ENCODE data around the gene TTI1. TPM values are rescaled to one million over a fixed set of nuclear protein-coding genes. Genes with fewer than 3 reads are reported as not detected.

TTI1 gene
- total RNA-seq, 1 experiment from 2014 or later = 26.6 TPM

DNA sequence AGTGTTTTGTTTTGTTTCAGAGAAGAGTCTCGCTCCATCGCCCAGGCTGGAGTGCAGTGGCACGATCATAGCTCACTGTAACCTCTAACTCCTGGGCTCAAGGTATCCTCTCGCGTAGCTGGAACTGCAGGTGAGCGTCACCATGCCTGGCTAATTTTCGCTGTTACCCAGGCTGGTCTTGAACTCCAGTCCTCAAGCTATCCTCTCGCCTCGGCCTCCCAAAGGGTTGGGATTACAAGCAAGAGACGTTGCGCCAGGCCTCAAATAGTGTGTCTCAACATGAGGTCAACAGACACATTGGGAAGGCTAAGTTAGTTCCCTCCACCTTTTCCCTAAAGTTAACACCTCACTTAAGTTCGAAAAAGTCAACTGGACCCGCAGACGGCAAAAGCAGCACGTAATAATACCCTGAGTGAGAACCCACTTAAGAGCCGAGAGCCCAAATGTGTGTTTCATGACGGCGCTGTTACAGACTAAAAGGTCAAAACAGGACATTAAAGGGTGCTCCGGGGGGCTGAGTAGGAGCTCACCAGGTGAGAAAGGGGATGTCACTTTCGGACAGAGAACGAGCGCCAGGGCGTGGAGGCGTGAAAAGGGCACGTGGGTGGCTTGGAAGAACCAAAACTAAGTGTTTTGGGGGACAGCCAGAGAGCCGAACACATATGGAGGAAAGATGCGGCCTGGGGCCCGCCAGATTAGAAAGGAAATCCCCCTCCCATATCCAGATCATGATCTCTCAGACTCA lies 499 bp downstream of the TTI1 start:
- Histone ChIP-seq H3K27me3 (ENCODE audit: control insufficient read depth, insufficient read depth, low read length) (no peaks in the 10 kb centered on the region), H3K9me3 (ENCODE audit: control insufficient read depth, insufficient read depth, low read depth, low read length) (no peaks in the 10 kb centered on the region), H3K36me3 (ENCODE audit: control insufficient read depth, insufficient read depth, low read length) (peaks cover 8% of the 10 kb centered on the region), H3K4me1 (ENCODE audit: control insufficient read depth, insufficient read depth, low read length) (peaks cover 28% of the 10 kb centered on the region), H3K4me3 (ENCODE audit: low read depth in 2 of 2, low read length in 2 of 2) (peak overlapping the region; percentile 94), H3K27ac (ENCODE audit: low read length) (peak overlapping the region; percentile 93)
- ChIA-PET POLR2A (interaction anchor here (1.3 kb wide), 1 partner anchor 11 kb away, joined by 5 read pairs; no protein-coding TSS in a partner anchor), CTCF (no interaction called here)
- TF ChIP-seq, protein P1, sequence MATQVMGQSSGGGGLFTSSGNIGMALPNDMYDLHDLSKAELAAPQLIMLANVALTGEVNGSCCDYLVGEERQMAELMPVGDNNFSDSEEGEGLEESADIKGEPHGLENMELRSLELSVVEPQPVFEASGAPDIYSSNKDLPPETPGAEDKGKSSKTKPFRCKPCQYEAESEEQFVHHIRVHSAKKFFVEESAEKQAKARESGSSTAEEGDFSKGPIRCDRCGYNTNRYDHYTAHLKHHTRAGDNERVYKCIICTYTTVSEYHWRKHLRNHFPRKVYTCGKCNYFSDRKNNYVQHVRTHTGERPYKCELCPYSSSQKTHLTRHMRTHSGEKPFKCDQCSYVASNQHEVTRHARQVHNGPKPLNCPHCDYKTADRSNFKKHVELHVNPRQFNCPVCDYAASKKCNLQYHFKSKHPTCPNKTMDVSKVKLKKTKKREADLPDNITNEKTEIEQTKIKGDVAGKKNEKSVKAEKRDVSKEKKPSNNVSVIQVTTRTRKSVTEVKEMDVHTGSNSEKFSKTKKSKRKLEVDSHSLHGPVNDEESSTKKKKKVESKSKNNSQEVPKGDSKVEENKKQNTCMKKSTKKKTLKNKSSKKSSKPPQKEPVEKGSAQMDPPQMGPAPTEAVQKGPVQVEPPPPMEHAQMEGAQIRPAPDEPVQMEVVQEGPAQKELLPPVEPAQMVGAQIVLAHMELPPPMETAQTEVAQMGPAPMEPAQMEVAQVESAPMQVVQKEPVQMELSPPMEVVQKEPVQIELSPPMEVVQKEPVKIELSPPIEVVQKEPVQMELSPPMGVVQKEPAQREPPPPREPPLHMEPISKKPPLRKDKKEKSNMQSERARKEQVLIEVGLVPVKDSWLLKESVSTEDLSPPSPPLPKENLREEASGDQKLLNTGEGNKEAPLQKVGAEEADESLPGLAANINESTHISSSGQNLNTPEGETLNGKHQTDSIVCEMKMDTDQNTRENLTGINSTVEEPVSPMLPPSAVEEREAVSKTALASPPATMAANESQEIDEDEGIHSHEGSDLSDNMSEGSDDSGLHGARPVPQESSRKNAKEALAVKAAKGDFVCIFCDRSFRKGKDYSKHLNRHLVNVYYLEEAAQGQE (IDR thresholded peaks at IDR 0.05; ENCODE audit: insufficient read depth in 1 of 2, low read depth in 2 of 2, low read length in 1 of 2) = no peak
- TF ChIP-seq, protein P2, sequence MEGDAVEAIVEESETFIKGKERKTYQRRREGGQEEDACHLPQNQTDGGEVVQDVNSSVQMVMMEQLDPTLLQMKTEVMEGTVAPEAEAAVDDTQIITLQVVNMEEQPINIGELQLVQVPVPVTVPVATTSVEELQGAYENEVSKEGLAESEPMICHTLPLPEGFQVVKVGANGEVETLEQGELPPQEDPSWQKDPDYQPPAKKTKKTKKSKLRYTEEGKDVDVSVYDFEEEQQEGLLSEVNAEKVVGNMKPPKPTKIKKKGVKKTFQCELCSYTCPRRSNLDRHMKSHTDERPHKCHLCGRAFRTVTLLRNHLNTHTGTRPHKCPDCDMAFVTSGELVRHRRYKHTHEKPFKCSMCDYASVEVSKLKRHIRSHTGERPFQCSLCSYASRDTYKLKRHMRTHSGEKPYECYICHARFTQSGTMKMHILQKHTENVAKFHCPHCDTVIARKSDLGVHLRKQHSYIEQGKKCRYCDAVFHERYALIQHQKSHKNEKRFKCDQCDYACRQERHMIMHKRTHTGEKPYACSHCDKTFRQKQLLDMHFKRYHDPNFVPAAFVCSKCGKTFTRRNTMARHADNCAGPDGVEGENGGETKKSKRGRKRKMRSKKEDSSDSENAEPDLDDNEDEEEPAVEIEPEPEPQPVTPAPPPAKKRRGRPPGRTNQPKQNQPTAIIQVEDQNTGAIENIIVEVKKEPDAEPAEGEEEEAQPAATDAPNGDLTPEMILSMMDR (IDR thresholded peaks at IDR 0.05) = no peak
- no peak for TF ChIP-seq SIN3A (IDR thresholded peaks at IDR 0.05; ENCODE audit: borderline replicate concordance, insufficient read depth, low read depth, low read length)
- TF ChIP-seq POLR2AphosphoS5 (IDR thresholded peaks at IDR 0.05; ENCODE audit: low read depth, low read length) = no peak
- TF ChIP-seq TCF7L2 (IDR thresholded peaks at IDR 0.05; ENCODE audit: low read depth, low read length) = no peak
- in situ Hi-C loops (cut with HindIII; ENCODE audit: low pct_unique_long_range_greater_than_20kb, low sequenced_read_pairs) (no loop called here), intact Hi-C loops (cut with micrococcal nuclease; ENCODE audit: unreplicated experiment) (no loop called here)
- BruUV-seq (replicated peaks) = TSS peak; percentile 88
- ATAC-seq (peak; percentile 52), DNase-seq (ENCODE audit: low read depth, low spot score) (no peak)

DNA sequence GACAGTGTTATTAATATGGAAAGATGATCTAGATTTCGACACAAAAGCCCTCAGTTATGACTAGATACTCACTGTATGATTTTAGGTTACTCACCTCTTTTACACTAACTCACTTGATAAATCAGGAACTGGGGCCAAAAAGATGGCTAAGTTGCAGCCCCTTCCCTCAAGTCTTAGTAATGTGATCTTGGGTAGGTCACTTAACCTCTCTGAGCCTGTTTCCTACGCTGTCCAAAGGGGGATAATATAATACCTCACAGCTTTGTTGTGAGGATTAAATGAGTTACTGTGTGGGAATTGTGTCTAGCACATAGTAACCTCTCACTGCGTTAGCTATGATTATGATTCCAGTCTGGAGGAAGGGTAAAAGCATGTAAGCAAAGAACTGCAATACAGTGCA lies 1.3 kb downstream of the TTI1 start:
- no TSS peak for BruUV-seq (replicated peaks)
- no peak for ATAC-seq
- POLR2A ChIA-PET = no interaction called here
- in situ Hi-C loops (cut with HindIII; ENCODE audit: low pct_unique_long_range_greater_than_20kb, low sequenced_read_pairs) (no loop called here), intact Hi-C loops (cut with micrococcal nuclease; ENCODE audit: unreplicated experiment) (no loop called here)
- Histone ChIP-seq H3K9me3 (ENCODE audit: control insufficient read depth, insufficient read depth, low read depth, low read length) (no peaks in the 10 kb centered on the region), H3K36me3 (ENCODE audit: control insufficient read depth, insufficient read depth, low read length) (peaks cover 8% of the 10 kb centered on the region), H3K27ac (ENCODE audit: low read length) (peak overlapping the region; percentile 93), H3K4me3 (ENCODE audit: low read depth in 2 of 2, low read length in 2 of 2) (peak overlapping the region; percentile 94), H3K27me3 (ENCODE audit: control insufficient read depth, insufficient read depth, low read length) (no peaks in the 10 kb centered on the region), H3K4me1 (ENCODE audit: control insufficient read depth, insufficient read depth, low read length) (peaks cover 27% of the 10 kb centered on the region)
- TF ChIP-seq SIN3A (IDR thresholded peaks at IDR 0.05; ENCODE audit: borderline replicate concordance, insufficient read depth, low read depth, low read length) = no peak
- TF ChIP-seq, protein P1 (IDR thresholded peaks at IDR 0.05; ENCODE audit: insufficient read depth in 1 of 2, low read depth in 2 of 2, low read length in 1 of 2) = no peak
- TF ChIP-seq, protein P2 (IDR thresholded peaks at IDR 0.05) = no peak
- TF ChIP-seq POLR2AphosphoS5 (IDR thresholded peaks at IDR 0.05; ENCODE audit: low read depth, low read length) = no peak
- no peak for TF ChIP-seq TCF7L2 (IDR thresholded peaks at IDR 0.05; ENCODE audit: low read depth, low read length)
- CTCF ChIA-PET = no interaction called here
- no peak for DNase-seq (ENCODE audit: low read depth, low spot score)

All from Panc1 (cell line).